Neuron (in vitro differentiated cells): Measurements from ENCODE around the gene ABHD10.

ENCODE experiments used
- H2AFZ ChIP-seq: one replicate; pipeline ENCODE4 v1.6.1; 2013; ENCODE audit warnings: low read depth, mild to moderate bottlenecking, inconsistent platforms, low read length, moderate library complexity
- H3K27me3 ChIP-seq: one replicate; pipeline ENCODE4 v1.6.1; 2013; ENCODE audit warnings: low read length; ENCODE audit not compliant: insufficient read depth
- H3K36me3 ChIP-seq: one replicate; pipeline ENCODE4 v1.6.1; 2013; ENCODE audit warnings: low read length; ENCODE audit not compliant: insufficient read depth
- H3K4me1 ChIP-seq: one replicate; pipeline ENCODE4 v1.6.1; 2013; ENCODE audit warnings: low read length; ENCODE audit not compliant: insufficient read depth
- H3K4me3 ChIP-seq: 2 replicates; pipeline ENCODE4 v1.5.1; 2013; ENCODE audit warnings: mild to moderate bottlenecking, low read length, moderate library complexity
- H3K9me3 ChIP-seq: one replicate; pipeline ENCODE4 v1.6.1; 2013; ENCODE audit warnings: low read length

ABHD10 gene

DNA sequence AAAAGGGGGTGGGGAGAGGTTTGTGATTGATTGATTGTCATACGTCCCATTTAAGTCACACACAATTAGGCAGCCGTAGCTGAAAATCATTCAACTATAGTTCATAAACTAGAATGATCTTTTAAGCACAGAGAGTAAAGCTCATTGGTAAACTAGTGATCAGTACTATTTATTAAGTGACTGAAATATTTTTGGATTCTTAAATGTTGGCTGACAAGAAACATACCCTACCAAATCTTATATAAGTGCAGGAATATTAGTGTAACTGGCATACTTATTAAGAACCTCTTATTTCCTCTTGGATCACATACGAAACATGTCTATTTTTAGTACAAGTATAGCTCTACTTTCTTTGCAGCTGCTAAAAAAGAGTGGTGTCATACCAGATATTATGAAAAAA, 8.4 kb upstream of the ABHD10 start:
- no peak overlapping the region for H2AFZ ChIP-seq

DNA sequence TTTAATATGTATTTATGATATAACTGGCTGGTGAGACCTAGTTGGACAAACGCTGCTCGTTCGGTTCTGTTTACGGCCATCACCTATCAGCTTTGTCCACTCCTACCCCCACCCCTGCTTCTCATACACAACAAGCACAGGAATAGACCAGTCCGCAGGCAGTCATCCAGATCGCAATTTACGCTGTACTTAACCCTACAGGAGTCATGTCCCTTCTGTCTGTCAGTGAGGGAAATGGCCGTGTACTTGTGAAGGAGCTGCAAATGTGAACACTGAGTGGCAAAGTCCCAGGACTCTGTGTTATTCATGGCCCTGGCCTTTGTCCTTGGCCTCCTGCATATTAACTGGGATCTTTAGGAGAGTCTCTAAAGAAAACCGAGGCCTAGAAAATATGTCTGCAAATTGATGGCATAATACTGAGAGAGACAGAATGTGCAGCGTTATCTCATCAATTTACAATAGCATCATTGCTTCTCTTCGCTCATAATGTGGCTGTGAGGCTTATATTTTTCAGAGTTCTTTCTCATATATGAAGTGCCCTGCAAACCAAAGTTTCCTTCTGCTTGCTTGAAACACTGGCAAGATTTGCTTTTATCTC, 7.2 kb upstream of the ABHD10 start:
- Histone ChIP-seq H3K36me3 (no peaks in the 10 kb centered on the region), H2AFZ (peak overlapping the region; percentile 13), H3K4me3 (no peak overlapping the region), H3K4me1 (peaks cover 18% of the 10 kb centered on the region), H3K9me3 (no peaks in the 10 kb centered on the region), H3K27me3 (no peaks in the 10 kb centered on the region)

More for the DNA sequence above, 8.4 kb upstream of the ABHD10 start:
- H3K9me3 ChIP-seq, result no peaks in the 10 kb centered on the region
- H3K36me3 ChIP-seq, result no peaks in the 10 kb centered on the region
- no peak overlapping the region for H3K4me3 ChIP-seq
- no peaks in the 10 kb centered on the region for H3K27me3 ChIP-seq
- H3K4me1 ChIP-seq, result peaks cover 18% of the 10 kb centered on the region

DNA sequence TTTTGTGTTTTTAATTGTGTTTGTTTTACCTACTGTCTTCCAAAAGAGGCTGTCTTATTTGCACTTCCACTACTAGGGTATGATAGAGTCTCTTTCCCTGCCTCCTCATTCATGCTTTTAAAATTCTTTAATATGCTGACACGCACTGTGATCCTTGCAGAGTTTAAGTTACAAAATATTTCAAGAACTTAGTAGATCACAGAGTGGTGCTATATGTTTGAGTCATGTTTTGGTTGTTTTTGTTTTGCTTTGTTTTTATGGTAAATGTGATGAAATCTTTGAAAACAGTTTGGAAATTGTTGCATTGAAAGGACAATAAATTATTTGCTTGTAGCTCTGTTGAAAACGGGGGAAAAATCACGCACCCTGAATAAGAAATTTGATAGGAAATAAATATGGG, 5.9 kb upstream of the ABHD10 start:
- H3K9me3 ChIP-seq, result no peaks in the 10 kb centered on the region
- H3K4me1 ChIP-seq, result peaks cover 15% of the 10 kb centered on the region
- H3K36me3 ChIP-seq, result no peaks in the 10 kb centered on the region
- no peak overlapping the region for H3K4me3 ChIP-seq
- H3K27me3 ChIP-seq, result no peaks in the 10 kb centered on the region
- no peak overlapping the region for H2AFZ ChIP-seq

DNA sequence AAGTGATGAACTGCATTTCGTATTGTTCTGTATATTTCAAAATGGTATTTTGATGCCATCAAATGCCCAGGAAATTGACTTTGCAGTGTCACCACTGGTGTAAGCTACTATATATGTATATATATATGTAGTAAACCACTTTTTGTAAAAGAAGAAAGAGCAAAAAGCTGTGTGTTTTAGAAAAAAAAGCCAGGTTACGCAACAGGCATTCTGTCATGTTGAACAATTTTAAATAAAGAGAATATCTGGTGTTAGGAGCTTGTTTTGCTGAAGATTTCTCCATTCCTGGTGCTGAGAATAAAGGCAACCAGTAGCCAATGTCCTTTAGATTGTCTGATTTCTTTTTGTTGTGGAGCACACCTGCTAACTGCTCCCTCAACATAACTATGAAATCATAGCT, 3.7 kb upstream of the ABHD10 start:
- Histone ChIP-seq H3K4me3 (no peak overlapping the region), H3K36me3 (no peaks in the 10 kb centered on the region), H3K4me1 (peaks cover 19% of the 10 kb centered on the region), H2AFZ (no peak overlapping the region), H3K27me3 (no peaks in the 10 kb centered on the region), H3K9me3 (no peaks in the 10 kb centered on the region)

DNA sequence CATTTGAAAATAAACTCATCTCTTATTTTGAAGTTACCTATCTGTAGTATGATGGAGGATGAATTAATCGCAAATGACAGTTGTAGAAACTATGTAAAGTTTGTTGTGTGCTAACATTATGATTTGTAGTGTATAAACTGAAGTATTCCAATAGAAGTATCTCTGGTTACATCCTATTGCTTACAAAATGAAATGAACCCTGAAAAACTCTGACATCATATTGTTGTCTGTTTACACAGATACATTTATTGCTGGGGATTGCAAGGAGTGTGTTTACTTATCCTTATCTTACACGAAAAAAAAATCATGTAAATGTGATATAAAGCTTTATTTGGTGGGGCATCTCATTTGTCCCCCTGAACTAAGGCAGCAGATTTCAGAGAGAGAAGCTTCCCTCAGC, 2.6 kb upstream of the ABHD10 start:
- no peak overlapping the region for H3K4me3 ChIP-seq
- peaks cover 21% of the 10 kb centered on the region for H3K4me1 ChIP-seq
- no peaks in the 10 kb centered on the region for H3K27me3 ChIP-seq
- H2AFZ ChIP-seq, result no peak overlapping the region
- H3K36me3 ChIP-seq, result no peaks in the 10 kb centered on the region
- H3K9me3 ChIP-seq, result no peaks in the 10 kb centered on the region

DNA sequence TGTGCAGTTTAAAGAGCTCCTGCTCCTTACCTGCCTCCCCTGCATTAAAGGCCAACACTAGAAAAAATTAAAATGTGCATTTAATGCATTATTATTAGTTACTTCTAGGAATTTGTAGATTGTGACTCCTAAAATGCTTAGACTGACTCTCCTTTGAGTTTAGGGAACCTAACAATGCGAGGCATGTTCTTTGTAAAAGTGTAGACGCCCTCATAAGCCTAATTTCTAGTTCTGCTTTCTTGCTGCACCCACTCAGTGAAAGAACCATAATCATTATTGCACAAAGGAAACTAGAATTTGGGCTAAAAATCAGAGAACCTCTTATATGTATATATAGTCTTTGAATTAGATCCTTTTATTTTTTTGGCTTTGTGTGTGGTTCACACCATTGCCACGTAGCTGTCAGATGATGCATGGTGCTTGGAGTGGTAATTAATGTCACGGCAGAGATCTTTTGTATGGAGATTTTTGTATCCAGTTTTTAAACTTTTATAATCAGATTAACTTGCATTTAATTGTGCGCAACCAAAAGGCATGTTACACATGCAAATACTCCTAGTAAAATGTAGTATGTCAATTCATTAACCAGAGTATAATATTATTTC, 710 bp downstream of the ABHD10 start:
- Histone ChIP-seq H3K4me1 (peaks cover 24% of the 10 kb centered on the region), H3K9me3 (no peaks in the 10 kb centered on the region), H3K4me3 (peak overlapping the region; percentile 77), H2AFZ (peak overlapping the region; percentile 63), H3K27me3 (no peaks in the 10 kb centered on the region), H3K36me3 (peaks cover 17% of the 10 kb centered on the region)

DNA sequence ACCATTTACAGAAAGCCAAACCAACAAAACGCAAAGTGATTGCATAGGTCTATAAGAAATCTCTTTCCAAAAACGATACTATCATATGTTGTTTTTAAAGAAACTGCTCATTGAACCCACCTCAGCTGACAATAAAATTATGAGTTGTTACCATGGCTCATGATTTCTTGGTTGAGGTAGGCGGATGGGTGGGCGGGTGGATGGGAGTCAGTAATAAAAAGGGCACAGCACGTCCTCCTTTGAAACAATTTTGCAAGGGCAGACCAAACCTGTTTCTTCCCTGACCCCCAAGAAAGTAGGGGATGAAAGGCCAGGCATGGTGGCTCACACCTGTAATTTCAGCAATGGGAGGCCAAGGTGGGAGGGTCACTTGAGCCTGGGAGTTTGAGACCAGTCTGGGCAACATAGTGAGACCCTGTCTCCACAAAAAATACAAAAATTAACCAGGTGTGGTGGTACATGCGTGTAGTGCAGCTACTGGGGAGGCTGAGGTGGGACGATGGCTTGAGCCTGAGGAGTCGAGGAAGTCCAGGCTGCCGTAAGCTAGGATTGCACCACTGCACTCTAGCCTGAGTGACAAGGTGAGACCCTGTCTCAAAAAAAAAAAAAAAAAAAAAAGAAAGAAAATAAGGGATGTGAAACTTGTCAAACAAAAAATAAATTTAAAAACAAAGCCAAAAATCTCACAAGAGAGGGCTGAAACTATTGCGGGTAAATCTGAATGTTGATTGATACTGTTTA, 2.1 kb downstream of the ABHD10 start:
- H3K4me3 ChIP-seq, result peak overlapping the region; percentile 77
- H2AFZ ChIP-seq, result no peak overlapping the region
- no peaks in the 10 kb centered on the region for H3K9me3 ChIP-seq
- peaks cover 24% of the 10 kb centered on the region for H3K4me1 ChIP-seq
- peaks cover 28% of the 10 kb centered on the region for H3K36me3 ChIP-seq
- no peaks in the 10 kb centered on the region for H3K27me3 ChIP-seq

DNA sequence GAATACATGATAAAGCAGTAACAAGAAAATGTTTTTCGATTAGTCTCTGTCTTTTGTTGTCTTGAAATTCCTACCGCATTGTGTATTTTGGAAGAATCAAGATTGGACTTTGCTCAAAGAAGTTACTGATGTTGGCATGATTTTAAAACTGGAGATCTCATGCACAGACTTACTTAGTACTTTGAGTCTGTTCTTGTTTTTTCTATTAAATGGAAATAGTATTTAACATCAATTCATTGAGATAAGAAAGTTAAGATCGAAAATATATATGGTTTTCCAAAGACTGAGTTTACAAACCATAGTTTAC, 2.6 kb downstream of the ABHD10 start:
- no peak overlapping the region for H3K4me3 ChIP-seq
- H2AFZ ChIP-seq, result no peak overlapping the region
- H3K9me3 ChIP-seq, result no peaks in the 10 kb centered on the region
- H3K4me1 ChIP-seq, result peaks cover 24% of the 10 kb centered on the region
- no peaks in the 10 kb centered on the region for H3K27me3 ChIP-seq
- H3K36me3 ChIP-seq, result peaks cover 34% of the 10 kb centered on the region

DNA sequence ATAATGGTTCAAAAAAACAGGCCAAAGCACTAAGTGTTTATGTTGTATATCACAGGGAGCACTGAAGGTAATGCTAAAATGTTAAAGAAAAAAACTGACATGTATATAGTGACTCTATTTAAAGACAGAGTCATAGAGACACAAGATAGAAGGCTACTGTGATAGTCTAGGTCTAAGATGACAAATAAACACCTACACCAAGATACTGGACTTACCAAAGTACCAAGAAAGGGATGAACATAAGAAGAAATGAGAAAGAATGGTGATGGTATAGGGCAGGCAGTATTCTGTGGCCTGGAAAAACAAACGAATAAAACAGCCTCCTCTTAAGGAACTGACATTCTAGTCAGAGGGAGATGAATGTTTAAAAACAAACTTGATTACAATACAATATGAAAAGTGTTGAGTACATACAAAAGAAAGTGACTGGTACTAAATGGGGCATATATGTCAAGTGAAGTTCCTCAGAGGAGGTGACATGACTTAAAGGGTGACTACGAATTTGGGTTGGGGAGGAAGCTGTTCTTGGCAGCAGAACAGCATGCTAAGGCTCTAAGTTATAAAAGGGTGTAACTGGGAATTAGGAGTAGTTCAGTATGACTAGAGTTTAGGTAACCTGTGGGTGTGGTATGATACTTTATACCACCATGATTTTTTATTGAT, 5.9 kb downstream of the ABHD10 start:
- peaks cover 63% of the 10 kb centered on the region for H3K36me3 ChIP-seq

DNA sequence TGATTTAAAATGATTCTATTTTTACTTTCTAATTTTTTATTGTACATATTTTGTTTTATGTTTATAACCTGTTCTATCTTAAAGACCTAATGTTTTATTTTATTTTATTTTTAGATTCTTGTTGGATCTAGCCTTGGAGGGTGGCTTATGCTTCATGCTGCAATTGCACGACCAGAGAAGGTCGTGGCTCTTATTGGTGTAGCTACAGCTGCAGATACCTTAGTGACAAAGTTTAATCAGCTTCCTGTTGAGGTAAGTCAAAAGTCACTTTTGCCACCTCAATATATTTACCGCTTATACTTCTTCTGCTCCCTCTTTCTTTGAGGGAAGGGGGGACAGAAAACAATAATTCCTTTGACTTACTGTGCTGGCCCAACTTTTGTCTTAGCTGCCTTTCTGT, 8.0 kb downstream of the ABHD10 start:
- H3K36me3 ChIP-seq, result peaks cover 76% of the 10 kb centered on the region
- peaks cover 1% of the 10 kb centered on the region for H3K9me3 ChIP-seq
- H3K4me1 ChIP-seq, result peaks cover 11% of the 10 kb centered on the region
- no peak overlapping the region for H2AFZ ChIP-seq
- no peak overlapping the region for H3K4me3 ChIP-seq
- H3K27me3 ChIP-seq, result no peaks in the 10 kb centered on the region

More for the DNA sequence above, 5.9 kb downstream of the ABHD10 start:
- Histone ChIP-seq H3K27me3 (no peaks in the 10 kb centered on the region), H3K4me1 (peaks cover 24% of the 10 kb centered on the region), H2AFZ (no peak overlapping the region), H3K4me3 (no peak overlapping the region), H3K9me3 (no peaks in the 10 kb centered on the region)

DNA sequence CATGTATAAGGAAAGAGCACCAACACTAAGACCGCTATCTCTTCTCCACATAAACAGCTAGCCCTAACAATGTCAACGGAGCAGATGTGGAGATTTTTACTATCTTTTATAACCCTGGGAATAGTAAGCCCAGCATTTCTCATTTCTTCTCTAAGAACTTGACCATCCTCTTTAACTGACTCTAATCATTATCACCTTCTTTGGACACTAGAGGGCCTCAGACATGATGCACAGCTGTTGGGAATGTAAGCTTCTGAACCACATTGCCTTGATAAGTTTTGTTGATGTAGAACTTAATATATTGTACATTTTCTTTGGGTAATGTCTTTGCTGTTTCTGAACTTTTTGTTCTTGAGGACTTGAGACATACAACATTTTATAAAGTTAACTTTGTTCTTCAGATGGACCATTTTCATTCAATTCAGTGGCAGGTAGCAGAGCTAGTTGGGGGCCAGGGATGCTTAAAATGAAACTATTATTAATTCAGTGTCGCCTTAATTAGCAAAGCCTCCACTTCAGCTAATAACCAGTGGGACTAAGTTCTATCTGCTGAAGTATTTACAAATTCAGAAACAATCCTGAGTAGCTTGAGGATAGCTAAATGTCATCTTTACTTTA, 10.3 kb downstream of the ABHD10 start:
- H3K4me1 ChIP-seq, result peaks cover 18% of the 10 kb centered on the region

DNA sequence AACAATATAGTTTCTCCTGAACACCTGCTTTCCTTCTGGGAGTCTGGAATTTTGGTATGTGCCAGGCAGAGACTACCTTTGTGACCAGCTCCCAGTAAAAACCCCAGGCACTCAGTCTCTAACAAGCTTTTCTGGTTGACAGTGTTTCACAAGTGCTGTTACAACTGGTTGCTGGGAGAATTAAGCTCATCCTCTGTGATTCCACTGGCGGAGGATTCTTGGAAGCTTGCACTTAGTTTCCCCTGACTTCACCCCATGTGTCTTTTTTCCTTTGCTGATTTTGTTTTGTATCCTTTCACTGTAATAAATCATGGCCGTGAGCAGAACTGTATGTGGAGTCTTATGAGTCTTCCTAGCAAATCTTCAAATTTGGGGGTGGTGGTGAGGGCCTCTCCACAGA, 14.2 kb downstream of the ABHD10 start:
- Histone ChIP-seq H3K4me3 (no peak overlapping the region), H2AFZ (no peak overlapping the region), H3K4me1 (peaks cover 30% of the 10 kb centered on the region), H3K9me3 (peaks cover 1% of the 10 kb centered on the region), H3K36me3 (peaks cover 39% of the 10 kb centered on the region), H3K27me3 (no peaks in the 10 kb centered on the region)

More for the DNA sequence above, 10.3 kb downstream of the ABHD10 start:
- Histone ChIP-seq H3K36me3 (peaks cover 74% of the 10 kb centered on the region), H3K4me3 (no peak overlapping the region), H3K9me3 (peaks cover 1% of the 10 kb centered on the region), H3K27me3 (no peaks in the 10 kb centered on the region), H2AFZ (no peak overlapping the region)
